ENCODE results near the gene MYO1D.
A peak's percentile ranks its signal among the peaks of the same experiment; 100 is the strongest.

MYO1D gene

GRCh38 chr17:32491371-32492263, 385.3 kb downstream of the MYO1D start:
- no peak overlapping the region for H3K4me3 ChIP-seq (ENCODE audit: low read depth, low read length)
- no peak for TF ChIP-seq CTCF (IDR thresholded peaks at IDR 0.05; ENCODE audit: low read depth, low read length)
- DNase-seq (ENCODE audit: low read depth, low spot score), result no peak
- in situ Hi-C loops (cut with HindIII; ENCODE audit: low sequenced_read_pairs), result no loop called here

- no peak for TF ChIP-seq CTCF (IDR thresholded peaks at IDR 0.05; ENCODE audit: low read depth, low read length)
- in situ Hi-C loops (cut with HindIII; ENCODE audit: low sequenced_read_pairs), result no loop called here
- H3K4me3 ChIP-seq (ENCODE audit: low read depth, low read length), result no peak overlapping the region
- no peak for DNase-seq (ENCODE audit: low read depth, low spot score)
Measured at GRCh38 chr17:32490101-32490482, 386.8 kb downstream of the MYO1D start.

- DNase-seq (ENCODE audit: low read depth, low spot score), result no peak
- H3K4me3 ChIP-seq (ENCODE audit: low read depth, low read length), result no peak overlapping the region
- no peak for TF ChIP-seq CTCF (IDR thresholded peaks at IDR 0.05; ENCODE audit: low read depth, low read length)
- in situ Hi-C loops (cut with HindIII; ENCODE audit: low sequenced_read_pairs), result no loop called here
Measured at GRCh38 chr17:32489320-32490100, 387.4 kb downstream of the MYO1D start.

- no peak for TF ChIP-seq CTCF (IDR thresholded peaks at IDR 0.05; ENCODE audit: low read depth, low read length)
- no peak overlapping the region for H3K4me3 ChIP-seq (ENCODE audit: low read depth, low read length)
- no peak for DNase-seq (ENCODE audit: low read depth, low spot score)
- in situ Hi-C loops (cut with HindIII; ENCODE audit: low sequenced_read_pairs), result no loop called here
Measured at GRCh38 chr17:32488604-32489180, 388.2 kb downstream of the MYO1D start.

GRCh38 chr17:32488177-32488542, 388.8 kb downstream of the MYO1D start:
- in situ Hi-C loops (cut with HindIII; ENCODE audit: low sequenced_read_pairs), result no loop called here
- no peak for DNase-seq (ENCODE audit: low read depth, low spot score)
- TF ChIP-seq CTCF (IDR thresholded peaks at IDR 0.05; ENCODE audit: low read depth, low read length), result no peak
- no peak overlapping the region for H3K4me3 ChIP-seq (ENCODE audit: low read depth, low read length)

GRCh38 chr17:32487473-32488176, 389.3 kb downstream of the MYO1D start:
- DNase-seq (ENCODE audit: low read depth, low spot score), result peak; percentile 30
- in situ Hi-C loops (cut with HindIII; ENCODE audit: low sequenced_read_pairs), result no loop called here

More at GRCh38 chr17:32487473-32488176, 389.3 kb downstream of the MYO1D start:
- peak overlapping the region; percentile 49 for H3K4me3 ChIP-seq (ENCODE audit: low read depth, low read length)
- TF ChIP-seq CTCF (IDR thresholded peaks at IDR 0.05; ENCODE audit: low read depth, low read length), result no peak

All from astrocyte of the spinal cord (primary cell).